HG03565 (cell line): Measurements from ENCODE around the gene DES.
A peak's percentile ranks its signal among the peaks of the same experiment; 100 is the strongest.
"Not testable (repeated sequence)": the region's sequence is repeated elsewhere in the genome, so short reads cannot be mapped to it uniquely, and the experiment has no call there.

ENCODE experiments used
- ATAC-seq: cut with Tn5 transposase; IDR thresholded peaks from one replicate; pipeline ENCODE4 v1.9.1; 2021; ENCODE audit warnings: mild to moderate bottlenecking, moderate library complexity; ENCODE audit not compliant: unreplicated experiment

DES gene

GRCh38 chr2:219418155-219419011 is at the start of gene DES:
TSS of gene DES (plus strand) at chr2:219418377. CDS start at chr2:219418463, 86 bp downstream.
- ATAC-seq, result no peak

- ATAC-seq, result no peak
These were observed 49.4 kb upstream of the DES start for GRCh38 chr2:219368690-219369191.

GRCh38 chr2:219369447-219369861 is 48.7 kb upstream of the DES start:
- ATAC-seq, result no peak

- no peak for ATAC-seq
These were observed 39.9 kb upstream of the DES start for GRCh38 chr2:219378163-219378851.

GRCh38 chr2:219380926-219381325 is 37.3 kb upstream of the DES start:
- no peak for ATAC-seq

- no peak for ATAC-seq
These were observed 36.7 kb upstream of the DES start for GRCh38 chr2:219381448-219381847.

GRCh38 chr2:219384083-219384713 is 34.0 kb upstream of the DES start:
- ATAC-seq, result no peak

GRCh38 chr2:219384859-219385258 is 33.3 kb upstream of the DES start:
- no peak for ATAC-seq

- no peak for ATAC-seq
These were observed 32.1 kb upstream of the DES start for GRCh38 chr2:219385958-219386520.

GRCh38 chr2:219386532-219387280 is 31.5 kb upstream of the DES start:
- no peak for ATAC-seq

GRCh38 chr2:219387306-219388120 is 30.7 kb upstream of the DES start, which contains the start of gene DNPEP:
TSS of gene DNPEP (minus strand) at chr2:219387912. CDS start at chr2:219387794, 118 bp downstream.
- peak; percentile 48 for ATAC-seq

GRCh38 chr2:219388121-219388906 is 29.9 kb upstream of the DES start:
- peak; percentile 79 for ATAC-seq

- no peak for ATAC-seq
These were observed 29.3 kb upstream of the DES start for GRCh38 chr2:219388907-219389156.

- no peak for ATAC-seq
These were observed 25.4 kb upstream of the DES start for GRCh38 chr2:219392754-219393153.

- ATAC-seq, result not testable (repeated sequence)
These were observed 23.1 kb upstream of the DES start for GRCh38 chr2:219395056-219395455.

- no peak for ATAC-seq
These were observed 22.6 kb upstream of the DES start for GRCh38 chr2:219395609-219396008.

- ATAC-seq, result no peak
These were observed 21.2 kb upstream of the DES start for GRCh38 chr2:219396863-219397457.

GRCh38 chr2:219398721-219399363 is 19.3 kb upstream of the DES start:
- ATAC-seq, result no peak
